T-helper 2 cell treated with Interferon-gamma antibody and Interleukin-4, amounts not matched to agents 5 μg/mL and 100 μg/mL, for 36 hours (primary cell): Measurements from ENCODE around the gene TPSAB1.

Experiments used
- DNase-seq: peaks from one replicate; pipeline ENCODE4 v3.0.0; 2021; ENCODE audit warnings: low spot score
- H3K27ac Mint-ChIP-seq: one replicate; pipeline ENCODE4 v1.8.0; 2021; ENCODE audit warnings: mild to moderate bottlenecking, mixed read lengths
- H3K27me3 Mint-ChIP-seq: one replicate; pipeline ENCODE4 v1.8.0; 2021; ENCODE audit warnings: low read depth, mixed read lengths
- H3K36me3 Mint-ChIP-seq: one replicate; pipeline ENCODE4 v1.8.0; 2021; ENCODE audit warnings: low read depth, mixed read lengths
- H3K4me1 Mint-ChIP-seq: one replicate; pipeline ENCODE4 v1.8.0; 2021; ENCODE audit warnings: low read depth, mixed read lengths
- H3K4me3 Mint-ChIP-seq: one replicate; pipeline ENCODE4 v1.8.0; 2022; ENCODE audit warnings: mild to moderate bottlenecking, moderate library complexity, mixed read lengths
- H3K9me3 Mint-ChIP-seq: one replicate; pipeline ENCODE4 v1.8.0; 2021; ENCODE audit warnings: mixed read lengths

The TPSAB1 gene

GRCh38 chr16:1280783-1281182 is 40.3 kb downstream of the TPSAB1 start:
- Mint-ChIP-seq H3K27me3 (no peaks in the 10 kb centered on the region), H3K4me3 (no peak overlapping the region), H3K27ac (no peak overlapping the region), H3K9me3 (no peaks in the 10 kb centered on the region), H3K36me3 (no peaks in the 10 kb centered on the region), H3K4me1 (no peaks in the 10 kb centered on the region)
- no peak for DNase-seq

- no peak for DNase-seq
- H3K36me3 Mint-ChIP-seq = no peaks in the 10 kb centered on the region
- H3K4me1 Mint-ChIP-seq = no peaks in the 10 kb centered on the region
- no peak overlapping the region for H3K4me3 Mint-ChIP-seq
- no peaks in the 10 kb centered on the region for H3K9me3 Mint-ChIP-seq
- no peaks in the 10 kb centered on the region for H3K27me3 Mint-ChIP-seq
- no peak overlapping the region for H3K27ac Mint-ChIP-seq
Measured at GRCh38 chr16:1281517-1281916, 41.0 kb downstream of the TPSAB1 start.

- no peaks in the 10 kb centered on the region for H3K9me3 Mint-ChIP-seq
- H3K27me3 Mint-ChIP-seq = no peaks in the 10 kb centered on the region
- no peak overlapping the region for H3K27ac Mint-ChIP-seq
- H3K36me3 Mint-ChIP-seq = no peaks in the 10 kb centered on the region
- DNase-seq = no peak
- no peaks in the 10 kb centered on the region for H3K4me1 Mint-ChIP-seq
- H3K4me3 Mint-ChIP-seq = no peak overlapping the region
Measured at GRCh38 chr16:1282324-1282973, 41.9 kb downstream of the TPSAB1 start.

GRCh38 chr16:1283296-1283695 is 42.8 kb downstream of the TPSAB1 start:
- Mint-ChIP-seq H3K4me3 (no peak overlapping the region), H3K9me3 (no peaks in the 10 kb centered on the region), H3K27ac (no peak overlapping the region), H3K27me3 (peaks cover 2% of the 10 kb centered on the region), H3K4me1 (no peaks in the 10 kb centered on the region), H3K36me3 (no peaks in the 10 kb centered on the region)
- DNase-seq = no peak

GRCh38 chr16:1283996-1284616 is 43.6 kb downstream of the TPSAB1 start:
- H3K9me3 Mint-ChIP-seq = no peaks in the 10 kb centered on the region
- no peak overlapping the region for H3K4me3 Mint-ChIP-seq
- peaks cover 4% of the 10 kb centered on the region for H3K27me3 Mint-ChIP-seq
- no peaks in the 10 kb centered on the region for H3K36me3 Mint-ChIP-seq
- no peaks in the 10 kb centered on the region for H3K4me1 Mint-ChIP-seq
- DNase-seq = no peak
- H3K27ac Mint-ChIP-seq = no peak overlapping the region

- H3K27ac Mint-ChIP-seq = no peak overlapping the region
- no peaks in the 10 kb centered on the region for H3K9me3 Mint-ChIP-seq
- no peak for DNase-seq
- H3K4me3 Mint-ChIP-seq = no peak overlapping the region
- no peaks in the 10 kb centered on the region for H3K4me1 Mint-ChIP-seq
- H3K36me3 Mint-ChIP-seq = no peaks in the 10 kb centered on the region
- H3K27me3 Mint-ChIP-seq = peaks cover 18% of the 10 kb centered on the region
Measured at GRCh38 chr16:1285669-1286512, 45.4 kb downstream of the TPSAB1 start.

- H3K9me3 Mint-ChIP-seq = no peaks in the 10 kb centered on the region
- peaks cover 21% of the 10 kb centered on the region for H3K27me3 Mint-ChIP-seq
- H3K4me3 Mint-ChIP-seq = no peak overlapping the region
- H3K36me3 Mint-ChIP-seq = no peaks in the 10 kb centered on the region
- no peaks in the 10 kb centered on the region for H3K4me1 Mint-ChIP-seq
- no peak for DNase-seq
- H3K27ac Mint-ChIP-seq = no peak overlapping the region
Measured at GRCh38 chr16:1286513-1287094, 46.1 kb downstream of the TPSAB1 start.

- Mint-ChIP-seq H3K27me3 (peaks cover 21% of the 10 kb centered on the region), H3K4me3 (no peak overlapping the region), H3K36me3 (no peaks in the 10 kb centered on the region), H3K27ac (no peak overlapping the region), H3K9me3 (no peaks in the 10 kb centered on the region), H3K4me1 (no peaks in the 10 kb centered on the region)
- DNase-seq = no peak
Measured at GRCh38 chr16:1287982-1288670, 47.6 kb downstream of the TPSAB1 start.

- H3K36me3 Mint-ChIP-seq = no peaks in the 10 kb centered on the region
- DNase-seq = no peak
- peaks cover 24% of the 10 kb centered on the region for H3K27me3 Mint-ChIP-seq
- H3K27ac Mint-ChIP-seq = no peak overlapping the region
- no peaks in the 10 kb centered on the region for H3K9me3 Mint-ChIP-seq
- H3K4me1 Mint-ChIP-seq = no peaks in the 10 kb centered on the region
- no peak overlapping the region for H3K4me3 Mint-ChIP-seq
Measured at GRCh38 chr16:1288813-1289476, 48.4 kb downstream of the TPSAB1 start.

GRCh38 chr16:1289477-1289866 is 49.0 kb downstream of the TPSAB1 start:
- no peaks in the 10 kb centered on the region for H3K4me1 Mint-ChIP-seq
- no peaks in the 10 kb centered on the region for H3K36me3 Mint-ChIP-seq
- DNase-seq = no peak
- H3K9me3 Mint-ChIP-seq = no peaks in the 10 kb centered on the region
- no peak overlapping the region for H3K4me3 Mint-ChIP-seq
- H3K27ac Mint-ChIP-seq = no peak overlapping the region
- peaks cover 24% of the 10 kb centered on the region for H3K27me3 Mint-ChIP-seq

- no peaks in the 10 kb centered on the region for H3K4me1 Mint-ChIP-seq
- H3K27me3 Mint-ChIP-seq = peaks cover 24% of the 10 kb centered on the region
- H3K27ac Mint-ChIP-seq = no peak overlapping the region
- no peaks in the 10 kb centered on the region for H3K9me3 Mint-ChIP-seq
- DNase-seq = no peak
- H3K36me3 Mint-ChIP-seq = no peaks in the 10 kb centered on the region
- H3K4me3 Mint-ChIP-seq = no peak overlapping the region
Measured at GRCh38 chr16:1290063-1290501, 49.6 kb downstream of the TPSAB1 start.

- H3K27ac Mint-ChIP-seq = no peak overlapping the region
- H3K4me3 Mint-ChIP-seq = no peak overlapping the region
- DNase-seq = no peak
- H3K9me3 Mint-ChIP-seq = no peaks in the 10 kb centered on the region
- H3K4me1 Mint-ChIP-seq = no peaks in the 10 kb centered on the region
- H3K36me3 Mint-ChIP-seq = no peaks in the 10 kb centered on the region
- H3K27me3 Mint-ChIP-seq = peaks cover 24% of the 10 kb centered on the region
Measured at GRCh38 chr16:1290860-1291575, 50.5 kb downstream of the TPSAB1 start.

GRCh38 chr16:1291576-1291974 is 51.1 kb downstream of the TPSAB1 start:
- Mint-ChIP-seq H3K9me3 (no peaks in the 10 kb centered on the region), H3K4me3 (no peak overlapping the region), H3K27me3 (peaks cover 24% of the 10 kb centered on the region), H3K4me1 (no peaks in the 10 kb centered on the region), H3K27ac (no peak overlapping the region), H3K36me3 (no peaks in the 10 kb centered on the region)
- no peak for DNase-seq
